Measurements from ENCODE around the gene RHOG. TPM values are rescaled to one million over a fixed set of nuclear protein-coding genes. Genes with fewer than 3 reads are reported as not detected.

The RHOG gene
- polyA plus RNA-seq, 1 donor from 2014 or later: not detected

- TF ChIP-seq RAD21 (conservative IDR thresholded peaks at IDR 0.05) (no peak), EP300 (conservative IDR thresholded peaks at IDR 0.05; ENCODE audit: poor library complexity, severe bottlenecking) (no peak), POLR2AphosphoS5 (IDR thresholded peaks at IDR 0.05) (no peak), REST (IDR thresholded peaks at IDR 0.05; ENCODE audit: borderline replicate concordance) (no peak), EZH2 (IDR thresholded peaks at IDR 0.05; ENCODE audit: borderline replicate concordance, insufficient read depth, low read length, poor library complexity, severe bottlenecking) (no peak)
- no peaks in the 10 kb centered on the region for H3K9me3 ChIP-seq (ENCODE audit: low read length)
- no peak overlapping the region for H2AFZ ChIP-seq (ENCODE audit: low read depth, low read length)
- no peaks in the 10 kb centered on the region for H4K20me1 ChIP-seq (ENCODE audit: insufficient read depth)
- no peaks in the 10 kb centered on the region for H3K79me2 ChIP-seq (replicated peaks; ENCODE audit: insufficient read depth, low read length)
- H3K36me3 ChIP-seq (ENCODE audit: insufficient read depth, low read length): no peaks in the 10 kb centered on the region
- H3K9ac ChIP-seq (ENCODE audit: low read length): no peak overlapping the region
- H3K4me2 ChIP-seq (ENCODE audit: low read length): no peak overlapping the region
- H3K4me3 ChIP-seq (ENCODE audit: low read length): no peak overlapping the region
- H3K9me2 ChIP-seq (ENCODE audit: insufficient read depth, low read length): no peaks in the 10 kb centered on the region
- no peaks in the 10 kb centered on the region for H3F3A ChIP-seq (ENCODE audit: insufficient read depth, low read length, poor library complexity, severe bottlenecking)
- H3K27me3 ChIP-seq (ENCODE audit: insufficient read depth, low read depth, low read length): no peaks in the 10 kb centered on the region
- no peak overlapping the region for H3K27ac ChIP-seq (ENCODE audit: low read length)
Observed at GRCh38 chr11:3877364-3878257, 36.9 kb upstream of the RHOG start.

- no peaks in the 10 kb centered on the region for H3K9me3 ChIP-seq (ENCODE audit: low read length)
- no peak overlapping the region for H3K9ac ChIP-seq (ENCODE audit: low read length)
- H3K4me3 ChIP-seq (ENCODE audit: low read length): no peak overlapping the region
- H3K27me3 ChIP-seq (ENCODE audit: insufficient read depth, low read depth, low read length): no peaks in the 10 kb centered on the region
- no peaks in the 10 kb centered on the region for H4K20me1 ChIP-seq (ENCODE audit: insufficient read depth)
- TF ChIP-seq MXI1 (conservative IDR thresholded peaks at IDR 0.05; ENCODE audit: poor library complexity, severe bottlenecking) (no peak), CTCF (IDR thresholded peaks at IDR 0.05; ENCODE audit: poor library complexity, severe bottlenecking) (no peak), RAD21 (conservative IDR thresholded peaks at IDR 0.05) (no peak), SMC3 (conservative IDR thresholded peaks at IDR 0.05; ENCODE audit: poor library complexity) (no peak), EZH2 (IDR thresholded peaks at IDR 0.05; ENCODE audit: borderline replicate concordance, insufficient read depth, low read length, poor library complexity, severe bottlenecking) (no peak), REST (IDR thresholded peaks at IDR 0.05; ENCODE audit: borderline replicate concordance) (no peak), EP300 (conservative IDR thresholded peaks at IDR 0.05; ENCODE audit: poor library complexity, severe bottlenecking) (no peak), TAF1 (IDR thresholded peaks at IDR 0.05; ENCODE audit: low read depth) (no peak), POLR2AphosphoS5 (IDR thresholded peaks at IDR 0.05) (no peak)
- no peaks in the 10 kb centered on the region for H3K79me2 ChIP-seq (replicated peaks; ENCODE audit: insufficient read depth, low read length)
- no peaks in the 10 kb centered on the region for H3F3A ChIP-seq (ENCODE audit: insufficient read depth, low read length, poor library complexity, severe bottlenecking)
- H3K27ac ChIP-seq (ENCODE audit: low read length): no peak overlapping the region
- no peak overlapping the region for H3K4me2 ChIP-seq (ENCODE audit: low read length)
- no peaks in the 10 kb centered on the region for H3K36me3 ChIP-seq (ENCODE audit: insufficient read depth, low read length)
- H3K9me2 ChIP-seq (ENCODE audit: insufficient read depth, low read length): no peaks in the 10 kb centered on the region
- no peak overlapping the region for H2AFZ ChIP-seq (ENCODE audit: low read depth, low read length)
Observed at GRCh38 chr11:3876613-3877012, 35.9 kb upstream of the RHOG start.
